IMR-90 (cell line): ENCODE measurements around the gene DHX34. TPM values are rescaled to one million over a fixed set of nuclear protein-coding genes. Genes with fewer than 3 reads are reported as not detected.

ENCODE experiments used
- ATAC-seq: fragments of 200-7000 bp; cut with Tn5 transposase; 2 replicates; pipeline ENCODE4 v1.9.1; 2020; ENCODE audit warnings: low read depth, mild to moderate bottlenecking, moderate library complexity
- BruUV-seq: library from RNA; stranded (reverse); fragments of 400-500 nt; replicated peaks from 2 replicates; lab custom pipeline; 2021; lab: Mats Ljungman, UMichigan
- CTCF ChIA-PET: fragments of 300-600 bp; formaldehyde crosslinking; extraction: SDS; loops from one replicate; lab custom pipeline; 2021; ENCODE audit warnings: antibody characterized with exemption; lab: Yijun Ruan, JAX
- POLR2A ChIA-PET: fragments of 300-600 bp; sonication (Branson Sonifier 250); formaldehyde crosslinking; loops from one replicate; lab custom pipeline; 2022; ENCODE audit warnings: antibody characterized with exemption; ENCODE audit not compliant: unreplicated experiment; lab: Charles Lee
- DNase-seq: peaks from one replicate; pipeline ENCODE4 v3.0.0; 2013
- H2AFZ ChIP-seq: replicated peaks from 2 replicates; pipeline ENCODE3; 2013; ENCODE audit warnings: low read length, mild to moderate bottlenecking; ENCODE audit not compliant: poor library complexity
- H2AK5ac ChIP-seq: 2 replicates; pipeline ENCODE4 v1.6.1; 2013; ENCODE audit warnings: low read depth, low read length, inconsistent platforms
- H2AK9ac ChIP-seq: replicated peaks from 2 replicates; pipeline ENCODE3; 2013; ENCODE audit warnings: mild to moderate bottlenecking, low read depth, low read length, moderate library complexity; ENCODE audit not compliant: poor library complexity
- H2BK120ac ChIP-seq: 2 replicates; pipeline ENCODE4 v1.6.1; 2013; ENCODE audit warnings: low read depth, low read length, inconsistent platforms
- H2BK15ac ChIP-seq: 3 replicates; pipeline ENCODE4 v1.6.1; 2013; ENCODE audit warnings: low read depth, low read length, inconsistent platforms
- H2BK20ac ChIP-seq: 2 replicates; pipeline ENCODE4 v1.6.1; 2013; ENCODE audit warnings: low read depth, mild to moderate bottlenecking, inconsistent platforms, low read length, moderate library complexity
- H2BK5ac ChIP-seq: 2 replicates; pipeline ENCODE4 v1.6.1; 2013; ENCODE audit warnings: mild to moderate bottlenecking, low read depth, low read length, inconsistent platforms; ENCODE audit not compliant: poor library complexity, severe bottlenecking
- H3K14ac ChIP-seq: replicated peaks from 2 replicates; pipeline ENCODE4 v1.6.1; 2013; ENCODE audit warnings: low read depth, low read length, inconsistent platforms
- H3K18ac ChIP-seq: 2 replicates; pipeline ENCODE4 v1.6.1; 2013; ENCODE audit warnings: low read depth, low read length, control low read depth
- H3K23ac ChIP-seq: 2 replicates; pipeline ENCODE4 v1.6.1; 2013; ENCODE audit warnings: low read depth, low read length, inconsistent platforms
- H3K27ac ChIP-seq: 2 replicates; pipeline ENCODE4 v1.5.1; 2013; ENCODE audit warnings: mild to moderate bottlenecking, control low read depth, low read length; ENCODE audit not compliant: insufficient read depth
- H3K27me3 ChIP-seq: 2 replicates; pipeline ENCODE4 v1.6.1; 2013; ENCODE audit warnings: low read length; ENCODE audit not compliant: control insufficient read depth, insufficient read depth
- H3K36me3 ChIP-seq: 2 replicates; pipeline ENCODE4 v1.6.1; 2013; ENCODE audit warnings: low read length, mixed read lengths; ENCODE audit not compliant: control insufficient read depth, insufficient read depth
- H3K4ac ChIP-seq: 2 replicates; pipeline ENCODE4 v1.6.1; 2013; ENCODE audit warnings: low read depth, low read length, inconsistent platforms
- H3K4me1 ChIP-seq: 2 replicates; pipeline ENCODE4 v1.6.1; 2013; ENCODE audit warnings: low read length, mixed read lengths; ENCODE audit not compliant: control insufficient read depth, insufficient read depth
- H3K4me2 ChIP-seq: 2 replicates; pipeline ENCODE4 v1.6.1; 2013; ENCODE audit warnings: low read depth, mild to moderate bottlenecking, control low read depth, low read length, moderate library complexity
- H3K4me3 ChIP-seq: 2 replicates; pipeline ENCODE4 v1.5.1; 2013; ENCODE audit warnings: low read depth, mild to moderate bottlenecking, control low read depth, low read length, moderate library complexity; ENCODE audit not compliant: insufficient read depth
- H3K56ac ChIP-seq: 2 replicates; pipeline ENCODE4 v1.6.1; 2013; ENCODE audit warnings: low read length, inconsistent platforms; ENCODE audit not compliant: insufficient read depth; ENCODE audit errors: extremely low read depth
- H3K79me1 ChIP-seq, 2 experiments: 2 replicates each; pipeline ENCODE4 v1.6.1; 2013; ENCODE audit warnings: low read length in 2 of 2, inconsistent platforms in 1 of 2, low read depth in 1 of 2
- H3K9ac ChIP-seq: 2 replicates; pipeline ENCODE4 v1.6.1; 2013; ENCODE audit warnings: low read depth, low read length, control low read depth
- H3K9me1 ChIP-seq: 2 replicates; pipeline ENCODE4 v1.6.1; 2013; ENCODE audit warnings: low read length, inconsistent platforms; ENCODE audit not compliant: insufficient read depth
- H3K9me3 ChIP-seq: 2 replicates; pipeline ENCODE4 v1.6.1; 2013; ENCODE audit warnings: low read length; ENCODE audit not compliant: control insufficient read depth, insufficient read depth
- H4K20me1 ChIP-seq: 2 replicates; pipeline ENCODE4 v1.6.1; 2013; ENCODE audit warnings: low read length, inconsistent platforms; ENCODE audit not compliant: insufficient read depth
- H4K5ac ChIP-seq: 2 replicates; pipeline ENCODE4 v1.6.1; 2013; ENCODE audit warnings: mild to moderate bottlenecking, low read depth, low read length, control low read depth
- H4K8ac ChIP-seq, 2 experiments: 2 replicates each; pipeline ENCODE4 v1.6.1; 2013; ENCODE audit warnings: low read depth in 2 of 2, low read length in 2 of 2, control low read depth in 1 of 2, inconsistent platforms in 1 of 2
- H4K91ac ChIP-seq: 2 replicates; pipeline ENCODE4 v1.6.1; 2013; ENCODE audit warnings: low read depth, low read length, inconsistent platforms; ENCODE audit not compliant: insufficient read depth
- BHLHE40 ChIP-seq: fragments of 150-350 bp; IDR thresholded peaks from 2 replicates; pipeline ENCODE4 v1.6.1; 2016; ENCODE audit warnings: mild to moderate bottlenecking, low read depth, low read length
- CEBPB ChIP-seq: IDR thresholded peaks from 2 replicates; pipeline ENCODE4 v1.6.1; 2012; ENCODE audit warnings: low read depth, low read length, improper control_type of control experiment
- CHD1 ChIP-seq: IDR thresholded peaks from 2 replicates; pipeline ENCODE4 v1.6.1; 2012; ENCODE audit warnings: low read depth, low read length, improper control_type of control experiment
- CTCF ChIP-seq: conservative IDR thresholded peaks from 2 replicates; pipeline ENCODE4 v1.5.1; 2012; ENCODE audit warnings: mild to moderate bottlenecking, low read depth, low read length, improper control_type of control experiment
- ELK1 ChIP-seq: fragments of 150-350 bp; IDR thresholded peaks from 2 replicates; pipeline ENCODE4 v1.6.1; 2016; ENCODE audit warnings: low read depth, mild to moderate bottlenecking, low read length, moderate library complexity, borderline replicate concordance
- FOS ChIP-seq: fragments of 150-350 bp; IDR thresholded peaks from 2 replicates; pipeline ENCODE4 v1.6.1; 2016; ENCODE audit warnings: low read depth, low read length
- MAFK ChIP-seq: IDR thresholded peaks from 2 replicates; pipeline ENCODE4 v1.6.1; 2012; ENCODE audit warnings: low read depth, low read length, improper control_type of control experiment
- MAZ ChIP-seq: IDR thresholded peaks from 2 replicates; pipeline ENCODE4 v1.6.1; 2012; ENCODE audit warnings: low read depth, mild to moderate bottlenecking, low read length, improper control_type of control experiment, moderate library complexity, borderline replicate concordance
- MXI1 ChIP-seq: IDR thresholded peaks from 2 replicates; pipeline ENCODE4 v1.6.1; 2012; ENCODE audit warnings: low read depth, mild to moderate bottlenecking, low read length, moderate library complexity, borderline replicate concordance
- NFE2L2 ChIP-seq: fragments of 150-350 bp; IDR thresholded peaks from 2 replicates; pipeline ENCODE4 v1.6.1; 2016; ENCODE audit warnings: low read depth, mild to moderate bottlenecking, low read length
- POLR2A ChIP-seq: IDR thresholded peaks from 2 replicates; pipeline ENCODE4 v1.6.1; 2012; ENCODE audit warnings: mild to moderate bottlenecking, low read depth, low read length
- RAD21 ChIP-seq: IDR thresholded peaks from 2 replicates; pipeline ENCODE4 v1.6.1; 2012; ENCODE audit warnings: low read length, improper control_type of control experiment
- RCOR1 ChIP-seq: IDR thresholded peaks from 2 replicates; pipeline ENCODE4 v1.6.1; 2012; ENCODE audit warnings: mild to moderate bottlenecking, low read length, improper control_type of control experiment; ENCODE audit not compliant: insufficient replicate concordance
- RFX5 ChIP-seq: IDR thresholded peaks from 2 replicates; pipeline ENCODE4 v1.8.0; 2012; ENCODE audit warnings: low read depth, mild to moderate bottlenecking, low read length, moderate library complexity
- SMC3 ChIP-seq: fragments of 150-350 bp; IDR thresholded peaks from 2 replicates; pipeline ENCODE4 v1.6.1; 2016; ENCODE audit warnings: low read depth, mild to moderate bottlenecking, antibody characterized with exemption, low read length, moderate library complexity
- USF2 ChIP-seq: fragments of 150-350 bp; IDR thresholded peaks from 2 replicates; pipeline ENCODE4 v1.6.1; 2017; ENCODE audit warnings: mild to moderate bottlenecking, antibody characterized with exemption, low read length, low read depth
- WGBS, 2 experiments: methylation state at CpG; one replicate each; pipeline versions ENCODE4 v1.1.5 to v1.1.7; 2013; ENCODE audit warnings: missing lambda C conversion rate in 2 of 2; ENCODE audit not compliant: insufficient read length in 1 of 2; ENCODE audit errors: extremely low coverage in 2 of 2; 5-methylcytosine and 5-hydroxymethylcytosine counted together
- dilution Hi-C: fragments of 300-500 bp; cut with HindIII; formaldehyde crosslinking; loops from one replicate; pipeline ENCODE4 v1.14.3; 2018; ENCODE audit warnings: low sequenced_read_pairs; ENCODE audit not compliant: unreplicated experiment
- in situ Hi-C: fragments of 300-500 bp; cut with MboI; formaldehyde crosslinking; loops from 3 replicates; pipeline ENCODE4 v1.14.3; 2019; ENCODE audit warnings: low sequenced_read_pairs, inconsistent platforms, mixed read lengths
- intact Hi-C: fragments of 100-400 bp; cut with micrococcal nuclease; formaldehyde crosslinking; loops from 2 replicates; pipeline ENCODE4 v1.10.0; 2022
- polyA plus RNA-seq, 3 experiments: library from polyadenylated mRNA; depleted of rRNA; stranded (reverse); fragments of >200 nt; gene quantifications; 2 replicates each; pipeline ENCODE4 v1.2.3, GENCODE V29; 2012; ENCODE audit warnings: low replicate concordance in 1 of 3
- total RNA-seq: library from RNA; depleted of rRNA; stranded (reverse); fragments of >200 nt; gene quantifications from 2 replicates; pipeline ENCODE4 v1.2.3, GENCODE V29; 2012

Gene DHX34
- total and polyA plus RNA-seq, 2 of the 4 experiments (the other 2 are of a cell fraction), result 4.5 to 13.7 TPM

- no peaks in the 10 kb centered on the region for H4K20me1 ChIP-seq
- H3K4me2 ChIP-seq, result no peak overlapping the region
- ChIA-PET POLR2A (no interaction called here), CTCF (no interaction called here)
- H4K8ac ChIP-seq, result no peak overlapping the region
- H3K56ac ChIP-seq, result no peak overlapping the region
- H3K4me3 ChIP-seq, result no peak overlapping the region
- no peak overlapping the region for H4K91ac ChIP-seq
- no peak overlapping the region for H2AK9ac ChIP-seq
- H2AK5ac ChIP-seq, result no peak overlapping the region
- H3K9me1 ChIP-seq, result no peaks in the 10 kb centered on the region
- in situ Hi-C loops, result no loop called here
- no peaks in the 10 kb centered on the region for H3K79me1 ChIP-seq
- H3K4me1 ChIP-seq, result no peaks in the 10 kb centered on the region
- no peak for DNase-seq
- H4K5ac ChIP-seq, result no peak overlapping the region
- no peak overlapping the region for H2AFZ ChIP-seq
- H3K14ac ChIP-seq, result no peak overlapping the region
- H2BK120ac ChIP-seq, result no peak overlapping the region
- WGBS, 2 experiments, result 96% methylated on average over 3 of the region's 11 CpGs; no CpG with 5 or more reads in 1 of the 2 experiments
- no peak overlapping the region for H2BK5ac ChIP-seq
- intact Hi-C loops, result no loop called here
- H3K4ac ChIP-seq, result no peak overlapping the region
- no peaks in the 10 kb centered on the region for H3K9me3 ChIP-seq
- no peak overlapping the region for H3K18ac ChIP-seq
- BruUV-seq, result no TSS peak
- H2BK15ac ChIP-seq, result no peak overlapping the region
- H3K27me3 ChIP-seq, result peaks cover 5% of the 10 kb centered on the region; the same call in 1 of the 2 replicates
- H3K9ac ChIP-seq, result no peak overlapping the region
- no peak overlapping the region for H3K27ac ChIP-seq
- no peak overlapping the region for H3K23ac ChIP-seq
- TF ChIP-seq NFE2L2 (no peak), CHD1 (no peak), FOS (no peak), MXI1 (no peak), BHLHE40 (no peak), RFX5 (no peak), CTCF (no peak), ELK1 (no peak), RAD21 (no peak), POLR2A (no peak), RCOR1 (no peak), CEBPB (no peak), MAFK (no peak), USF2 (no peak), MAZ (no peak), SMC3 (no peak)
- ATAC-seq, result no peak
- dilution Hi-C loops, result no loop called here
- H3K36me3 ChIP-seq, result no peaks in the 10 kb centered on the region
- H2BK20ac ChIP-seq, result no peak overlapping the region
Observed at GRCh38 chr19:47343194-47343802, 5.8 kb upstream of the DHX34 start.
